Measurements from ENCODE around the gene RNF157. TPM values are rescaled to one million over a fixed set of nuclear protein-coding genes. Genes with fewer than 3 reads are reported as not detected.

Gene RNF157
- total and polyA plus RNA-seq, 2 of the 13 experiments (the other 11 are each of a cell fraction or from before 2014, with no cell fraction given), result 0.44 to 1.5 TPM

- TF ChIP-seq HES4 (CRISPR knock-in tag; IDR thresholded peaks at IDR 0.05; ENCODE audit: borderline replicate concordance), result peak; percentile 12; the same call in 1 of the 2 replicates
- TF ChIP-seq FLYWCH1 (CRISPR knock-in tag; IDR thresholded peaks at IDR 0.05), result peak; percentile 84; the same call in 1 of the 2 replicates
- no peak for TF ChIP-seq ZFP36 (IDR thresholded peaks at IDR 0.05; ENCODE audit: borderline replicate concordance, low read depth, low read length, partially characterized antibody)
- peak; percentile 66; the same call in 1 of the 2 replicates for TF ChIP-seq HNRNPUL1 (IDR thresholded peaks at IDR 0.05; ENCODE audit: low read depth, low read length)
- TF ChIP-seq, protein P1, sequence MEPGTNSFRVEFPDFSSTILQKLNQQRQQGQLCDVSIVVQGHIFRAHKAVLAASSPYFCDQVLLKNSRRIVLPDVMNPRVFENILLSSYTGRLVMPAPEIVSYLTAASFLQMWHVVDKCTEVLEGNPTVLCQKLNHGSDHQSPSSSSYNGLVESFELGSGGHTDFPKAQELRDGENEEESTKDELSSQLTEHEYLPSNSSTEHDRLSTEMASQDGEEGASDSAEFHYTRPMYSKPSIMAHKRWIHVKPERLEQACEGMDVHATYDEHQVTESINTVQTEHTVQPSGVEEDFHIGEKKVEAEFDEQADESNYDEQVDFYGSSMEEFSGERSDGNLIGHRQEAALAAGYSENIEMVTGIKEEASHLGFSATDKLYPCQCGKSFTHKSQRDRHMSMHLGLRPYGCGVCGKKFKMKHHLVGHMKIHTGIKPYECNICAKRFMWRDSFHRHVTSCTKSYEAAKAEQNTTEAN (CRISPR knock-in tag; conservative IDR thresholded peaks at IDR 0.05), result peak; percentile 68
- TF ChIP-seq ZNF703 (CRISPR knock-in tag; IDR thresholded peaks at IDR 0.05; ENCODE audit: borderline replicate concordance), result 0 out of 2 replicates have a peak, but pooled peaks have one; percentile 13
- TF ChIP-seq HOXA5 (CRISPR knock-in tag; IDR thresholded peaks at IDR 0.05), result peak; percentile 86; the same call in 1 of the 2 replicates
- TF ChIP-seq, protein P2, sequence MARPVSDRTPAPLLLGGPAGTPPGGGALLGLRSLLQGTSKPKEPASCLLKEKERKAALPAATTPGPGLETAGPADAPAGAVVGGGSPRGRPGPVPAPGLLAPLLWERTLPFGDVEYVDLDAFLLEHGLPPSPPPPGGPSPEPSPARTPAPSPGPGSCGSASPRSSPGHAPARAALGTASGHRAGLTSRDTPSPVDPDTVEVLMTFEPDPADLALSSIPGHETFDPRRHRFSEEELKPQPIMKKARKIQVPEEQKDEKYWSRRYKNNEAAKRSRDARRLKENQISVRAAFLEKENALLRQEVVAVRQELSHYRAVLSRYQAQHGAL (CRISPR knock-in tag; IDR thresholded peaks at IDR 0.05; ENCODE audit: not compliant biosample characterization), result no peak
- TF ChIP-seq ZNF446 (CRISPR knock-in tag; IDR thresholded peaks at IDR 0.05), result 0 out of 2 replicates have a peak, but pooled peaks have one; percentile 39
- TF ChIP-seq ZNF33B (CRISPR knock-in tag; IDR thresholded peaks at IDR 0.05), result no peak
- peak; percentile 76; the same call in 1 of the 2 replicates for TF ChIP-seq ARID4A (CRISPR knock-in tag; IDR thresholded peaks at IDR 0.05; ENCODE audit: borderline replicate concordance)
- no peak for TF ChIP-seq ZNF841 (CRISPR knock-in tag; IDR thresholded peaks at IDR 0.05; ENCODE audit: borderline replicate concordance)
- TF ChIP-seq FOXO1 (CRISPR knock-in tag; IDR thresholded peaks at IDR 0.05), result peak; percentile 36; the same call in 1 of the 2 replicates
- TF ChIP-seq ONECUT2 (CRISPR knock-in tag; IDR thresholded peaks at IDR 0.05), result no peak
- peak; percentile 59; the same call in 1 of the 2 replicates for TF ChIP-seq ZFP37 (CRISPR knock-in tag; IDR thresholded peaks at IDR 0.05; ENCODE audit: borderline replicate concordance)
- TF ChIP-seq ZFX (CRISPR knock-in tag; IDR thresholded peaks at IDR 0.05; ENCODE audit: low read depth), result peak; percentile 69
- TF ChIP-seq HINFP (CRISPR knock-in tag; IDR thresholded peaks at IDR 0.05; ENCODE audit: low read depth), result no peak
- TF ChIP-seq GPN1 (CRISPR knock-in tag; IDR thresholded peaks at IDR 0.05; ENCODE audit: borderline replicate concordance), result no peak
- 0 out of 2 replicates have a peak, but pooled peaks have one; percentile 39 for TF ChIP-seq KLF15 (CRISPR knock-in tag; IDR thresholded peaks at IDR 0.05; ENCODE audit: borderline replicate concordance)
- peak; percentile 64; the same call in 1 of the 2 replicates for TF ChIP-seq SP5 (CRISPR knock-in tag; IDR thresholded peaks at IDR 0.05; ENCODE audit: borderline replicate concordance, low read depth)
Observed at GRCh38 chr17:76264755-76265623, 24.7 kb upstream of the RNF157 start, which contains the start of gene UBALD2 (continued).
